Lower leg skin (tissue), 4 donors: ENCODE measurements around the gene OR7G3. TPM values are rescaled to one million over a fixed set of nuclear protein-coding genes. Genes with fewer than 3 reads are reported as not detected.

Experiments used
- DNase-seq, 2 donors: peaks; one replicate each; pipeline ENCODE4 v3.0.0-alpha.2; 2019; ENCODE audit warnings: low spot score in 2 of 2
- H3K4me3 ChIP-seq: fragments of 200-600 bp; sonication (generic); 2 replicates; pipeline ENCODE4 v1.5.1; 2017; ENCODE audit warnings: mild to moderate bottlenecking, low read depth; ENCODE audit not compliant: poor library complexity, severe bottlenecking
- CTCF ChIP-seq, 3 donors: fragments of 450-650 bp; IDR thresholded peaks; one replicate each; pipeline ENCODE4 v1.5.1; 2016; ENCODE audit warnings: antibody characterized with exemption in 3 of 3, mild to moderate bottlenecking in 3 of 3, moderate library complexity in 2 of 3
- POLR2A ChIP-seq, 2 donors: fragments of 450-650 bp; IDR thresholded peaks; one replicate each; pipeline ENCODE4 v1.6.1; 2016 to 2017; ENCODE audit warnings: antibody characterized with exemption in 2 of 2, mild to moderate bottlenecking in 1 of 2, moderate library complexity in 1 of 2
- WGBS, 2 donors: methylation state at CpG; one replicate each; pipeline ENCODE4 v1.1.5; 2018; 5-methylcytosine and 5-hydroxymethylcytosine counted together
- intact Hi-C: fragments of 100-400 bp; cut with DNase I; formaldehyde crosslinking; loops from one replicate; pipeline ENCODE4 v1.15.0; 2023; ENCODE audit warnings: low total_unique reads
- total RNA-seq, 4 donors: library from RNA; depleted of rRNA; stranded (reverse); fragments of >200 nt; gene quantifications; one replicate each; pipeline ENCODE4 v1.1.0, GENCODE V29; 2016

OR7G3 gene
- total RNA-seq, 4 donors from 2014 or later = not detected

GRCh38 chr19:9109959-9110358 lies 16.8 kb downstream of the OR7G3 start:
- intact Hi-C loops = no loop called here
- no peak for DNase-seq
- no peak for TF ChIP-seq POLR2A (IDR thresholded peaks at IDR 0.05)
- no peak for TF ChIP-seq CTCF (IDR thresholded peaks at IDR 0.05)
- 44 to 61% methylated on average over 2 of the region's 2 CpGs for WGBS, 2 donors
- no peak overlapping the region for H3K4me3 ChIP-seq

- TF ChIP-seq POLR2A (IDR thresholded peaks at IDR 0.05) (no peak), CTCF (IDR thresholded peaks at IDR 0.05) (no peak)
- DNase-seq = no peak
- WGBS, 2 donors = 27 to 42% methylated on average over 8 of the region's 8 CpGs
- intact Hi-C loops = no loop called here
- H3K4me3 ChIP-seq = no peak within 1 kb of the TSS
Measured at GRCh38 chr19:9107375-9107774, 19.4 kb downstream of the OR7G3 start, which contains the start of gene OR7G2. TSS of gene OR7G2 (minus strand) at chr19:9107475. CDS start at chr19:9103243, 4,232 bp downstream.

GRCh38 chr19:9086761-9087160 lies 40.0 kb downstream of the OR7G3 start, which contains the start of gene OR1M1:
TSS of gene OR1M1 (plus strand) at chr19:9087061. CDS start at chr19:9093245, 6,184 bp downstream.
- intact Hi-C loops = loop anchor here (10.0 kb wide), 1 partner anchor 432 kb away; no protein-coding TSS in a partner anchor
- TF ChIP-seq POLR2A (IDR thresholded peaks at IDR 0.05) = no peak
- no peak for TF ChIP-seq CTCF (IDR thresholded peaks at IDR 0.05)
- no peak for DNase-seq
- no peak within 1 kb of the TSS for H3K4me3 ChIP-seq
- WGBS, 2 donors = 51 to 64% methylated on average over 2 of the region's 2 CpGs

- 80 to 89% methylated on average over 4 of the region's 4 CpGs for WGBS, 2 donors
- TF ChIP-seq POLR2A (IDR thresholded peaks at IDR 0.05) (no peak), CTCF (IDR thresholded peaks at IDR 0.05) (no peak)
- no peak overlapping the region for H3K4me3 ChIP-seq
- no peak for DNase-seq
- intact Hi-C loops = no loop called here
Measured at GRCh38 chr19:9078651-9079050, 48.1 kb downstream of the OR7G3 start.

GRCh38 chr19:9076901-9077300 lies 49.8 kb downstream of the OR7G3 start:
- no peak for TF ChIP-seq POLR2A (IDR thresholded peaks at IDR 0.05)
- no peak for TF ChIP-seq CTCF (IDR thresholded peaks at IDR 0.05)
- intact Hi-C loops = no loop called here
- 61 to 67% methylated on average over 10 of the region's 10 CpGs for WGBS, 2 donors
- no peak for DNase-seq
- H3K4me3 ChIP-seq = no peak overlapping the region

Other genes with a start within 250 kb of the OR7G3 start
- under 1 TPM in 3 of 4 donors, not detected in 1; 0.02 to 0.55 (median 0.04) TPM for gene MUC16, start 116.5 kb downstream of the OR7G3 start, total RNA-seq
- gene OR1M1, start 39.9 kb downstream of the OR7G3 start, total RNA-seq = not detected
- gene OR7G2, start 19.5 kb downstream of the OR7G3 start, total RNA-seq = not detected
- not detected for gene OR7G1, start 11.2 kb downstream of the OR7G3 start, total RNA-seq
- 10 to 100 TPM; 19.4 to 32.4 (median 29.3) TPM for gene ZNF317, start 13.4 kb upstream of the OR7G3 start, total RNA-seq
- gene OR7D2, start 52.0 kb upstream of the OR7G3 start, total RNA-seq = not detected
- not detected for gene OR7D4, start 92.6 kb upstream of the OR7G3 start, total RNA-seq
- gene OR7E24, start 124.0 kb upstream of the OR7G3 start, total RNA-seq = not detected
- 10 to 100 TPM; 12.9 to 19.2 (median 16.1) TPM for gene ZNF699, start 182.9 kb upstream of the OR7G3 start, total RNA-seq
- 10 to 100 TPM in 2 of 4 donors, 1 to 10 TPM in 2; 3.6 to 12.8 (median 9.2) TPM for gene ZNF559, start 197.2 kb upstream of the OR7G3 start, total RNA-seq
- gene ZNF177, start 236.1 kb upstream of the OR7G3 start, total RNA-seq = 1 to 10 TPM in 2 of 4 donors, under 1 TPM in 1, not detected in 1; 0.38 to 1.5 (median 1.1) TPM